Measurements from ENCODE around the gene COX6B2. TPM values are rescaled to one million over a fixed set of nuclear protein-coding genes. Genes with fewer than 3 reads are reported as not detected.

COX6B2 gene
- total RNA-seq, 1 donor from 2014 or later = not detected

DNA sequence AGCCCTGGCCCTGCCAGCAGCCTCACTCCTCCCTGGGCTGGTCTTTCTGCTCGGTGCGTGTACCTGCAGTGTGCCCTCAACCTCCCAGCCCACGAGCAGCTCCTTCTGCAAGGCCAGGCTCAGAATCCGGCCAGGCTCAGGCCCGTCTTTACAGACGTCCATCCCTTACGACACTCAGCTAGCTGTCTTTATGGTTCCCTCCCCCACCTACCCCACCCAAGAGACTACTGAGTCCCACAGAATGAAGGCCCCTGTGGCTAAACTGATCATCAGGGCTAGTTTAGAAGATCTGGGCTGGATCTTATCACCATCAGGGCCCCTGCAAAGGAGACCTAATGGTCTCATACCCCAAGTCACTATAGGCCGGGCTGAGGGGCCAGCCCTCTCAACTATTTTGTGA, 40.1 kb downstream of the COX6B2 start:
- H3K4me1 ChIP-seq (ENCODE audit: control insufficient read depth in 3 of 3, insufficient read depth in 3 of 3, low read length in 3 of 3) = no peaks in the 10 kb centered on the region
- H3K9ac ChIP-seq (ENCODE audit: low read depth in 1 of 3, low read length in 3 of 3) = no peak overlapping the region
- no peak overlapping the region for H3K27ac ChIP-seq (ENCODE audit: low read depth, low read length)
- H3K4me3 ChIP-seq (ENCODE audit: low read length in 3 of 3) = no peak overlapping the region
- no peaks in the 10 kb centered on the region for H3K36me3 ChIP-seq (ENCODE audit: control insufficient read depth in 3 of 3, insufficient read depth in 3 of 3, low read length in 3 of 3)
- no peaks in the 10 kb centered on the region for H3K9me3 ChIP-seq (ENCODE audit: control insufficient read depth in 3 of 3, low read length in 3 of 3)
- no peaks in the 10 kb centered on the region for H3K27me3 ChIP-seq (ENCODE audit: control insufficient read depth in 3 of 3, insufficient read depth in 3 of 3, low read length in 3 of 3)

DNA sequence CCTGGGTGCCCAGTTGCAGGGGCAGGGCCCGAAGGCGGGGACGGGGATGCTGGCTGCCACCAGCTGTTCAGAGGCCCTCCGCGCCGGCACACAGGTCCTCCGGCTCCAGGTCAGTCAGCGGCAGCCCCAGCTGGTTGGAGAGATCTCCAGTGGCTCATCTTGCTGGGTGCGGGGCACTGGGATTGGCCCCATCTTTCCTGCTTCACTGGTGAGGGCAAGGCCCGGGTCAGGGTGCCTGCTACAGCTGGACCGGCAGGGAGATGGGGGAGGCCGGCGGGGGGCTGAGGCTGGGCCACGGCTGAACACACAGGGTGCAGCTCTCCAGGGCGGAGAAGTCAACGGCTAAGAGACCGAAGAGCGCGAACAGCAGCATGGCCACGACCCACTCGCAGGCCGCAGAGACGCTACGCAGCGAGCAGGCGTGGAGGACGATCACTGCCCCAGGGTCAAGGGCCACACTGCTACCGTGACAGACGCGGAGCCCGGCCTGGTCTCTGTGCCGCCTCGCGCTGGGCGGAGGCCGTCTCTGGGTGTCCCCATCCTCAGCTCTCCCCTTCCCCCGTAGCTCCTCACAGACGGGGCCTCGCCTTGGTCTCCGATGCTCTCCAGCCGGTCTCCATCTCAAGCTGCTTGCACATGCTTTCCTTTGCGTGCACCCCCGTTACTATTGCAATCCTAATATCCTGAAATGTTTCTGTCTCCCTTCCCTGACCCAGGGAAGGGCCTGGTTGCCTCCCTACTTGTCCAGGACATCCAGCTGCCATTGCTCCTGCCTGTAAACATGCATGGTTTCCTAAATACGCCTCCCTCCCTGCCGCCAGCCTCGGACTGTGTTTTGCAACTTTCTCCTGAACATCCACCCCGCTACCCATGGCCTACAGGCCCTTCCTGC, 41.7 kb downstream of the COX6B2 start:
- no peak overlapping the region for H3K9ac ChIP-seq (ENCODE audit: low read depth in 1 of 3, low read length in 3 of 3)
- H3K4me1 ChIP-seq (ENCODE audit: control insufficient read depth in 3 of 3, insufficient read depth in 3 of 3, low read length in 3 of 3) = no peaks in the 10 kb centered on the region
- no peak overlapping the region for H3K4me3 ChIP-seq (ENCODE audit: low read length in 3 of 3)
- no peaks in the 10 kb centered on the region for H3K27me3 ChIP-seq (ENCODE audit: control insufficient read depth in 3 of 3, insufficient read depth in 3 of 3, low read length in 3 of 3)
- H3K36me3 ChIP-seq (ENCODE audit: control insufficient read depth in 3 of 3, insufficient read depth in 3 of 3, low read length in 3 of 3) = no peaks in the 10 kb centered on the region
- no peak overlapping the region for H3K27ac ChIP-seq (ENCODE audit: low read depth, low read length)
- H3K9me3 ChIP-seq (ENCODE audit: control insufficient read depth in 3 of 3, low read length in 3 of 3) = no peaks in the 10 kb centered on the region

DNA sequence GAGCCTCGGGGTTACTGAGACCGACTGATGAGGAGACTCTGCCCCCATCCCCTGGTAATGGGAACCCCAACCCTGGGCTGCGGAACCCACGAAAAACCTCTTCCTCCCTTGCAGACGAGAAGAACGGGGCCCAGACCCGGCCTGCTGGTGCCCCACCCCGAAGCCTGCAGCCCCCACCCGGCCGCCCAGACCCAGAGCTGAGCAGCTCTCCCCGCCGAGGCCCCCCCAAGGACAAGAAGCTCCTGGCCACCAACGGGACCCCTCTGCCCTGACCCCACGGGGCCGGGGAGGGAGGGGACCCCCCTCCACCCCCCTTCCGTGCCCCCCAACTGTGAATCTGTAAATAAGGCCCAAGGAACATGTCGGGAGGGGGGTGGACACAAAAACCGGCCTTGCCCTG, 42.7 kb downstream of the COX6B2 start:
- Histone ChIP-seq H3K27me3 (ENCODE audit: control insufficient read depth in 3 of 3, insufficient read depth in 3 of 3, low read length in 3 of 3) (no peaks in the 10 kb centered on the region), H3K27ac (ENCODE audit: low read depth, low read length) (no peak overlapping the region), H3K4me3 (ENCODE audit: low read length in 3 of 3) (no peak overlapping the region), H3K9ac (ENCODE audit: low read depth in 1 of 3, low read length in 3 of 3) (no peak overlapping the region), H3K36me3 (ENCODE audit: control insufficient read depth in 3 of 3, insufficient read depth in 3 of 3, low read length in 3 of 3) (peaks cover 0 to 1% (median 0%) of the 10 kb centered on the region in 3 donors), H3K4me1 (ENCODE audit: control insufficient read depth in 3 of 3, insufficient read depth in 3 of 3, low read length in 3 of 3) (no peaks in the 10 kb centered on the region), H3K9me3 (ENCODE audit: control insufficient read depth in 3 of 3, low read length in 3 of 3) (no peaks in the 10 kb centered on the region)

DNA sequence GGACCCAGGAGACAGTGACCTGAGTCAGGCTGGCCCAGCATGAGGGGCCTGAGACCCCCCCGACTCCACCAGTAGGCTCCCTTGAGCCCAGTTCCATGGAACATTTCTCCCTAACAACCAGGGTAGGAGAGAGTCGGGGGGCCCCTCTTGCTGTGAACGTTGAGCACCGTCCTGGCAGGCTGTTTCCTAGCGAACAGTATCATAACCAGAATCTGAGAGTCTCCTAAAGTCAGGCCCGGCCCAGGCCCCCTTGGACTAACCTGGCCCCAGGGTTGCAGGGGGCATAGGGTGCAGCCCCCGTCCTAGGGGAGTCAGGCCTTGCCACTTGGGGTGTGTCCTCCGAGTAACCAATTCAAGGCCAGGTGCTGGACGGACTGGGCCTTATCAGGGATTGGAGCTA, 43.1 kb downstream of the COX6B2 start:
- Histone ChIP-seq H3K4me1 (ENCODE audit: control insufficient read depth in 3 of 3, insufficient read depth in 3 of 3, low read length in 3 of 3) (no peaks in the 10 kb centered on the region), H3K9ac (ENCODE audit: low read depth in 1 of 3, low read length in 3 of 3) (no peak overlapping the region), H3K27me3 (ENCODE audit: control insufficient read depth in 3 of 3, insufficient read depth in 3 of 3, low read length in 3 of 3) (no peaks in the 10 kb centered on the region), H3K4me3 (ENCODE audit: low read length in 3 of 3) (no peak overlapping the region), H3K36me3 (ENCODE audit: control insufficient read depth in 3 of 3, insufficient read depth in 3 of 3, low read length in 3 of 3) (peaks cover 0 to 2% (median 0%) of the 10 kb centered on the region in 3 donors), H3K9me3 (ENCODE audit: control insufficient read depth in 3 of 3, low read length in 3 of 3) (no peaks in the 10 kb centered on the region), H3K27ac (ENCODE audit: low read depth, low read length) (no peak overlapping the region)

DNA sequence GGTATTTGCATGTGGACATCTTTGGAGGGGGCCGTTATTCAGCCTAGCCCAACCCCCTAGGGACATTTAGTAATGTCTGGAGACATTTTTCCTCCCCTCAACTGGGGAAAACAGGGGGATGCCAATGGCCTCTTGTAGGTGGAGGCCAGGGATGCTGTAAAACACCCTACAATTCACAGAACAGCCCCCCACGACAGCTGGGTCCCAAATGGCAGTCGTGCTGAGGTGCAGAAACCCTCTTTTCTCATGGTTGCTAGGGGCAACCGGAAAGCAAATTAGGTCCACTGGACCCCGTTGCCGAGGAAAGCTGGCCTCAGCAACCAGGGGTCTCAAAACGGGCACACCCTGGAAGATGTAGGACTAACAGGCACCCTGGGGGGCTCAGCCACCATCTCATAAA, 44.0 kb downstream of the COX6B2 start:
- H3K4me3 ChIP-seq (ENCODE audit: low read length in 3 of 3) = no peak overlapping the region
- H3K27ac ChIP-seq (ENCODE audit: low read depth, low read length) = no peak overlapping the region
- no peaks in the 10 kb centered on the region for H3K27me3 ChIP-seq (ENCODE audit: control insufficient read depth in 3 of 3, insufficient read depth in 3 of 3, low read length in 3 of 3)
- no peaks in the 10 kb centered on the region for H3K4me1 ChIP-seq (ENCODE audit: control insufficient read depth in 3 of 3, insufficient read depth in 3 of 3, low read length in 3 of 3)
- H3K9me3 ChIP-seq (ENCODE audit: control insufficient read depth in 3 of 3, low read length in 3 of 3) = no peaks in the 10 kb centered on the region
- H3K36me3 ChIP-seq (ENCODE audit: control insufficient read depth in 3 of 3, insufficient read depth in 3 of 3, low read length in 3 of 3) = peaks cover 0 to 4% (median 0%) of the 10 kb centered on the region in 3 donors
- H3K9ac ChIP-seq (ENCODE audit: low read depth in 1 of 3, low read length in 3 of 3) = no peak overlapping the region

DNA sequence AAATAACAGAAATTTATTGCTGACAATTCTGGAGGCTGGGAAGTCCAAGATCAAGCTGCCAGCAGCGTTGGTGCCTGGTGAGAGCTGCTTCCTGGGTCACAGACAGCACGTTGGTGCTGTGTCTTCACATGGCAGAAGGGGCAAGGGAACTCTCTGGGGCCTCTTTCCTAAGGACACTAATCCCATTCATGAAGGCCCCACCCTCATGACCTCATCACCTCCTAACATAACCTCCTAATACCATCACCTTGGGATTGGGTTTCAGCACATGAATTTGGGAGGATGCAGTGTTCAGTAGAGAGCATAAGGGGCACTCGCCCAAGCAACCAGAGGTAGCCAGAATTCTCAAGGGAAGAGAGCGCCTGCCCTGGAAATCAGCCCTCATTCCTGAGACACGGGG, 45.1 kb downstream of the COX6B2 start:
- Histone ChIP-seq H3K4me1 (ENCODE audit: control insufficient read depth in 3 of 3, insufficient read depth in 3 of 3, low read length in 3 of 3) (no peaks in the 10 kb centered on the region), H3K36me3 (ENCODE audit: control insufficient read depth in 3 of 3, insufficient read depth in 3 of 3, low read length in 3 of 3) (peaks cover 0 to 4% (median 0%) of the 10 kb centered on the region in 3 donors), H3K27me3 (ENCODE audit: control insufficient read depth in 3 of 3, insufficient read depth in 3 of 3, low read length in 3 of 3) (no peaks in the 10 kb centered on the region), H3K9me3 (ENCODE audit: control insufficient read depth in 3 of 3, low read length in 3 of 3) (no peaks in the 10 kb centered on the region), H3K4me3 (ENCODE audit: low read length in 3 of 3) (no peak overlapping the region), H3K9ac (ENCODE audit: low read depth in 1 of 3, low read length in 3 of 3) (no peak overlapping the region), H3K27ac (ENCODE audit: low read depth, low read length) (no peak overlapping the region)

DNA sequence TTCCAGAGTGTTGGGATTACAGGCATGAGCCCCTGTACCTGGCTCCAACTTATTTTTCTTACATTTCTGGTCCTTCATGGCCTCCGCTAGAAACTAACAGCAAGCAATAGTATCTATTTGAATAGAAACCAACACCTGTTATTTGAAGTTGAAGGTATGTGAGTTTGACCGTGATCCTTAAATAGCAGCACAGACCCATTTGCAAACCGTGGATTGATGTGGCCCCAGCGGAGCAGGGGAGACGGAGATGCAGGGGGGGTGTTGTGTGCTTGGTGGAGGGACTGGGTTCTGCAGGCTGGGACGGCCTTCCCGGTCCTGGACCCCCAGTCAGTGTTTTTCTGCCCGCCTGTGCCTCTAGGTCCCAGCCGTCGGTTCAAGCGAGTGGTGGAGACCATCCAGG, 46.2 kb downstream of the COX6B2 start:
- no peaks in the 10 kb centered on the region for H3K4me1 ChIP-seq (ENCODE audit: control insufficient read depth in 3 of 3, insufficient read depth in 3 of 3, low read length in 3 of 3)
- no peak overlapping the region for H3K9ac ChIP-seq (ENCODE audit: low read depth in 1 of 3, low read length in 3 of 3)
- no peak overlapping the region for H3K4me3 ChIP-seq (ENCODE audit: low read length in 3 of 3)
- no peak overlapping the region for H3K27ac ChIP-seq (ENCODE audit: low read depth, low read length)
- peaks cover 0 to 4% (median 0%) of the 10 kb centered on the region in 3 donors for H3K36me3 ChIP-seq (ENCODE audit: control insufficient read depth in 3 of 3, insufficient read depth in 3 of 3, low read length in 3 of 3)
- no peaks in the 10 kb centered on the region for H3K27me3 ChIP-seq (ENCODE audit: control insufficient read depth in 3 of 3, insufficient read depth in 3 of 3, low read length in 3 of 3)
- H3K9me3 ChIP-seq (ENCODE audit: control insufficient read depth in 3 of 3, low read length in 3 of 3) = no peaks in the 10 kb centered on the region

DNA sequence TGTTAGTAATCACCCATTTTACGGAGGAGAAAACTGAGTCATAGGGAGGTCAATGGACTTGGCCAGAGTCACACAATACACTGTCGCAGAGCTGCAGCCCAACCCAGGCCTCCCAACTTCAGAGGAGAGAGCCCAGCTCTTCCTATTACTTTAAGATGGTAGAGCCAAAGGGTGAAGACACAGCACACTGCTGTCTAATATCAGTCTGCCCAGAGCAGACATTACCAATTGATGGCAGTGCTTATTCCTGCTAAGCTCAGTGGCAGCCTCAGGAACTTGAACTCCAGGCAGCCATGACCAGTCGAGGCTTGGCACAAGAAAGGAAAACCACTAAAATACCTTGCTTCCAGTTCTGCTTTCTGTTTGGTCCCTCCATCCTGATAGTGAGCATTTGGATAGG, 47.8 kb downstream of the COX6B2 start:
- peaks cover 0 to 4% (median 3%) of the 10 kb centered on the region in 3 donors for H3K4me1 ChIP-seq (ENCODE audit: control insufficient read depth in 3 of 3, insufficient read depth in 3 of 3, low read length in 3 of 3)
- no peak overlapping the region for H3K27ac ChIP-seq (ENCODE audit: low read depth, low read length)
- H3K9ac ChIP-seq (ENCODE audit: low read depth in 1 of 3, low read length in 3 of 3) = no peak overlapping the region
- H3K36me3 ChIP-seq (ENCODE audit: control insufficient read depth in 3 of 3, insufficient read depth in 3 of 3, low read length in 3 of 3) = peaks cover 0 to 4% (median 0%) of the 10 kb centered on the region in 3 donors
- no peaks in the 10 kb centered on the region for H3K9me3 ChIP-seq (ENCODE audit: control insufficient read depth in 3 of 3, low read length in 3 of 3)
- H3K4me3 ChIP-seq (ENCODE audit: low read length in 3 of 3) = no peak overlapping the region
- no peaks in the 10 kb centered on the region for H3K27me3 ChIP-seq (ENCODE audit: control insufficient read depth in 3 of 3, insufficient read depth in 3 of 3, low read length in 3 of 3)

DNA sequence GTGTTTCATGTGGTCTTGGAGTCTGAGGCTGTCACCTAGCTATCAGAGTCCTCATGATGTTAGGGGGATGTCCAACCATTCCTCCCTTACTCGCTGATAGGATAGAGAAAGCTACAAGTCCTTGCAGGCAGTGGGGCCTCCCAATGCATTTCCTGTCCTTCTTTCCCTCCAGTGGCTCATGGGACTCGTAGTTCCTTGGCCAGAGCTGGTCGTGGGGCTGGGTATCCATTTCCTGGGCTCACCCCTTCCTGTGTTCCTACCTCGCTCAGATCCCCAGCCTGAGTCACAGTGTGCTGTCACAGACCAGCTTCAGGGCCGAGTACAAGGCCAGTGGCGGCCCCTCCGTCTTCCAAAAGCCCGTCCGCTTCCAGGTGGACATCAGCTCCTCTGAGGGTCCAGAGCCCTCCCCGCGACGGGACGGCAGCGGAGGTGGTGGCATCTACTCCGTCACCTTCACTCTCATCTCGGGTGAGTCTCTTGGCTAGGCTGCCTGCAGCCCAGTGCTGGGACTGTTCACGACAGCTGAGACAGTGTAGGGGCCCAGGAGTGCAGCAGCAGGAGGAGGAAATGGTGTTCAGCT, 48.4 kb downstream of the COX6B2 start:
- H3K9ac ChIP-seq (ENCODE audit: low read depth in 1 of 3, low read length in 3 of 3) = no peak overlapping the region
- peaks cover 0 to 4% (median 0%) of the 10 kb centered on the region in 3 donors for H3K36me3 ChIP-seq (ENCODE audit: control insufficient read depth in 3 of 3, insufficient read depth in 3 of 3, low read length in 3 of 3)
- peaks cover 5 to 10% (median 6%) of the 10 kb centered on the region in 3 donors for H3K4me1 ChIP-seq (ENCODE audit: control insufficient read depth in 3 of 3, insufficient read depth in 3 of 3, low read length in 3 of 3)
- no peak overlapping the region for H3K4me3 ChIP-seq (ENCODE audit: low read length in 3 of 3)
- H3K27ac ChIP-seq (ENCODE audit: low read depth, low read length) = no peak overlapping the region
- H3K27me3 ChIP-seq (ENCODE audit: control insufficient read depth in 3 of 3, insufficient read depth in 3 of 3, low read length in 3 of 3) = no peaks in the 10 kb centered on the region
- no peaks in the 10 kb centered on the region for H3K9me3 ChIP-seq (ENCODE audit: control insufficient read depth in 3 of 3, low read length in 3 of 3)

DNA sequence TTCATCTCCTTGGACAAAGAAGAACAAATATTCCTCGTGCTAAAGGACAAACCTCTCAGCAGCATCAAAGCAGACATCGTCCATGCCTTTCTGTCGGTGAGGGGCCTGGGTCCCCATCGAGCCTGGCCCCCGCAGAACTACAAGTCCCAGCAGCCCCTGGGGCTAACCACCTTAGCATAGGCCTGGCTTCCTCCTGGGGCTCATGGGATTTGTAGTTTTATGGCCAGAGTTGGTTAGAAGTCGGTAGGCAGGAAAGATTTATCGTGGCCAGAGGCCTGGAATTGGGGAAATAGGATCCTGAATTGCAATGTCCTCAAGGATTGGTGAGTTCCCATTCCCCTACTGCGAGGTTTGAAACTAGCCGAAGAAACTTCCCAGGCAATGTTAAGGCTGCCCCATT, 49.0 kb downstream of the COX6B2 start:
- H3K36me3 ChIP-seq (ENCODE audit: control insufficient read depth in 3 of 3, insufficient read depth in 3 of 3, low read length in 3 of 3) = peaks cover 0 to 4% (median 0%) of the 10 kb centered on the region in 3 donors
- H3K9ac ChIP-seq (ENCODE audit: low read depth in 1 of 3, low read length in 3 of 3) = no peak overlapping the region
- H3K4me3 ChIP-seq (ENCODE audit: low read length in 3 of 3) = no peak overlapping the region
- H3K27ac ChIP-seq (ENCODE audit: low read depth, low read length) = no peak overlapping the region
- peaks cover 5 to 10% (median 6%) of the 10 kb centered on the region in 3 donors for H3K4me1 ChIP-seq (ENCODE audit: control insufficient read depth in 3 of 3, insufficient read depth in 3 of 3, low read length in 3 of 3)
- H3K27me3 ChIP-seq (ENCODE audit: control insufficient read depth in 3 of 3, insufficient read depth in 3 of 3, low read length in 3 of 3) = no peaks in the 10 kb centered on the region
- H3K9me3 ChIP-seq (ENCODE audit: control insufficient read depth in 3 of 3, low read length in 3 of 3) = no peaks in the 10 kb centered on the region

All from skeletal muscle tissue (tissue), 4 donors.